Heart left ventricle (tissue), 16 donors: ENCODE results near the gene NLRC4. TPM values are rescaled to one million over a fixed set of nuclear protein-coding genes. Genes with fewer than 3 reads are reported as not detected.

Source experiments
- ATAC-seq, 4 donors: fragments of 200-7000 bp; cut with Tn5 transposase; one replicate each; pipeline ENCODE4 v1.9.1; 2020 to 2022; ENCODE audit warnings: moderate library complexity in 4 of 4, mild to moderate bottlenecking in 3 of 4, moderate number of reproducible peaks in 1 of 4
- DNase-seq, 5 donors: peaks; one replicate each; pipeline ENCODE4 v3.0.0-alpha.2; 2020
- H3K27ac ChIP-seq, 12 donors: fragments of 200-600 bp; sonication (generic) in 4 of 12; one replicate each; pipeline versions ENCODE4 v1.5.0 to v1.8.0; 2016 to 2022; ENCODE audit warnings: mild to moderate bottlenecking in 2 of 12
- H3K27me3 ChIP-seq, 9 donors: fragments of 200-600 bp; sonication (generic) in 2 of 9; one replicate each; pipeline versions ENCODE4 v1.5.1 to v1.8.0; 2016 to 2022; ENCODE audit warnings: mild to moderate bottlenecking in 3 of 9
- H3K36me3 ChIP-seq, 9 donors: fragments of 200-600 bp; sonication (generic) in 2 of 9; one replicate each; pipeline versions ENCODE4 v1.5.0 to v1.8.0; 2018 to 2022; ENCODE audit warnings: mild to moderate bottlenecking in 2 of 9
- H3K4me1 ChIP-seq, 12 donors: fragments of 200-600 bp; sonication (generic) in 4 of 12; one replicate each; pipeline versions ENCODE4 v1.5.0 to v1.8.0; 2016 to 2022; ENCODE audit warnings: mild to moderate bottlenecking in 3 of 12
- H3K4me3 ChIP-seq, 12 donors: fragments of 200-600 bp; sonication (generic) in 4 of 12; one replicate each; pipeline versions ENCODE4 v1.5.0 to v1.8.0; 2017 to 2022; ENCODE audit warnings: mild to moderate bottlenecking in 9 of 12, moderate library complexity in 4 of 12
- H3K9me3 ChIP-seq, 12 donors: fragments of 200-600 bp; sonication (generic) in 4 of 12; one replicate each; pipeline versions ENCODE4 v1.5.0 to v1.8.0; 2016 to 2022; ENCODE audit warnings: mild to moderate bottlenecking in 1 of 12
- POLR2A ChIP-seq, 2 donors: fragments of 450-650 bp; IDR thresholded peaks; one replicate each; pipeline ENCODE4 v1.6.1; 2017; ENCODE audit warnings: antibody characterized with exemption in 2 of 2, mild to moderate bottlenecking in 2 of 2, moderate library complexity in 2 of 2
- WGBS, 4 donors: extraction: QIAGEN DNeasy Blood & Tissue Kit in 2 of 4; methylation state at CpG; one replicate each; pipeline versions ENCODE4 v1.1.5 to v1.1.7; 2013 to 2018; 5-methylcytosine and 5-hydroxymethylcytosine counted together
- intact Hi-C, 10 donors: fragments of 100-400 bp; cut with DNase I; formaldehyde crosslinking; loops; one replicate each; pipeline versions ENCODE4 v1.11.1 to v1.14.2; 2022
- polyA plus RNA-seq, 2 donors: library from polyadenylated mRNA; stranded (reverse); fragments of 200-250 nt; gene quantifications; one replicate each; pipeline ENCODE4 v1.2.3, GENCODE V29; 2013
- total RNA-seq, 9 donors: library from RNA; depleted of rRNA in 2 of 9; stranded (reverse); fragments of >200 nt in 2 of 9; fragmentation: NEBNext Ultra II Directional in 3 of 9; extraction: Animal tissue kit (Norgen Biotek cat#: 25700) in 3 of 9; gene quantifications; one replicate each; pipeline versions ENCODE4 v1.1.0 to v1.2.4, GENCODE V29; 2016 to 2023
- TF ChIP-seq, protein P1 (sequence below), 12 donors: fragments of 200-600 bp; sonication (generic) in 4 of 12; IDR thresholded peaks; one replicate each; pipeline versions ENCODE4 v1.5.0 to v1.8.0; 2018 to 2022; ENCODE audit warnings: antibody characterized with exemption in 12 of 12, mild to moderate bottlenecking in 5 of 12
- donor health status: ischemic (EF 13 %, LVEDD 7.1; RV severe dilation, severe dysfunction).
- donor health status: healthy with polysubstance abuse.
- donor health status: DM: no; HTN: yes; CAD: no.
- donor health status: DM: no; HTN: no; CAD: no.
- donor health status: ischemic (EF 25% LVEDD 6.9; RV normal size, moderate dysfunction).
- donor health status: ischemic (EF 25% LVEDD 5.7; RV mildly dilated, moderate dysfunction).
- donor health status: healthy.
- donor health status: DM: yes; HTN: yes; CAD: no.
- donor health status: ischemic (EF 35%, LVEDD 5.7; RV mildly dilated, moderate dysfunction).
- donor health status: nonischemic (EF 11% LVEDD 7.7; RV severe dilation, severe dysfunction).
- donor health status: DM: yes; HTN: yes; CAD: no.
- donor health status: PGD.
- donor health status: ischemic (EF 29% LVEDD 5.4; RV normal size, mild dysfunction).
- donor health status: nonischemic (EF 23%, LVEDD 6.1; RV moderate dilation, normal function).

NLRC4 gene
- total and polyA plus RNA-seq, 11 donors: 0.19 to 4.8 (median 0.55) TPM

DNA sequence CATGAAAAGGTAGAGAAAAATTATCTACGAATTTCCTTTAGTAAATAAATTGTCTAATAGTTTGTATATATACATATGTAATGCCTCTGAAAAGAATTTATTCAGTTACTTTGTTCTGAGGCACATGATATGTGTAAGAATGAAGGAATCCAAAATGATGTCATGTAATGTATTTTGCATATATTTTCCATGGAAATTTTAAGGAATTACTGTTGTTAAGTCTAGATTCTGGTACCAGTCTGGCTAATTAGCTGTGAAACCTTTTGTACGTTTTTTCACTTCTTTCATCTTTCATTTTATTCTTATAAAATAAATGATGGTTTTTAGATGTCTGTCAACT lies 25.3 kb upstream of the NLRC4 start:
- peaks cover 0 to 52% (median 27%) of the 10 kb centered on the region in 9 donors for H3K36me3 ChIP-seq

DNA sequence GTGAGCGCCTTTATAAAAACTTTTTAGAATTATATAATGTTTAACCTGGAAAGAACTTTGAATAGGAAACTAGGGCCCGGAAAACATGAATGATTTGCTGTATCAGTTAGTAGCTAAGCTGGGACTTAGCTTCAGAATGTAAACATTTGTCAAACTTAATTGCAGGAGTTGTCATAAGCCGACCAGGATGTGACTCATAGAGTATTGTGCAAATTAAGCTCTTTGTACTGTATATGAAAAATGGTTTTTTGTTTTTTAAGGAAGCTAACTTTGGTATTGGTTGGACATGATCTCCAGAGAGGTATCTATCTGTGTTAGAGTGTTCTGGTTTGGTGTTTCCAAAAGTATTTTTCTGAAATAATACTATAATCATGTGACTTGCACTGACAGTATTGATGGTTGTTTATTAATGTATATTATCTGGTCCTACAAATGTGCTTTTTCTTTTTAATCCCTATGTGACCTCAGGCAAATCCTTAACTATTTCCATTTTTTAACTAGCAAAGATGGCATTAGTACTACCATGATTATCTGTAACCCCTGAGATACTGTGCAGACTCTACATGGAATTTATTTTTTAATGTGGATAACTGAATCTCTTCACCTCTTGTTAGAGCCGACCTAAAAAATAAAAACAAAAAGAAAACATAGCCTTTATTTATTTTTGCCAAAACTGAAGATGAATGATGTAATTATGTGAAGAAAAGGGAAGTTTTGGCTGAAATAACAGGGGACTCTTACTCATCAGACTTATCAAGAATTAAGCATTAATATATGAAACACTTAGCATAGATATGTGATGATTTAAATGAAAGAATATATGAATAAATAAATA lies 24.7 kb upstream of the NLRC4 start:
- H3K27ac ChIP-seq: peak overlapping the region in 5 of 12 donors; percentile 12 to 75 (median 35)
- 58 to 72% (median 62%) methylated on average over 4 of the region's 4 CpGs for WGBS, 4 donors
- ATAC-seq (peak in 3 of 4 donors; percentile 21 to 56 (median 41)), DNase-seq (no peak)
- peaks cover 0 to 54% (median 27%) of the 10 kb centered on the region in 9 donors for H3K36me3 ChIP-seq
- H3K27me3 ChIP-seq: no peaks in the 10 kb centered on the region
- H3K9me3 ChIP-seq: no peaks in the 10 kb centered on the region
- TF ChIP-seq, protein P1, sequence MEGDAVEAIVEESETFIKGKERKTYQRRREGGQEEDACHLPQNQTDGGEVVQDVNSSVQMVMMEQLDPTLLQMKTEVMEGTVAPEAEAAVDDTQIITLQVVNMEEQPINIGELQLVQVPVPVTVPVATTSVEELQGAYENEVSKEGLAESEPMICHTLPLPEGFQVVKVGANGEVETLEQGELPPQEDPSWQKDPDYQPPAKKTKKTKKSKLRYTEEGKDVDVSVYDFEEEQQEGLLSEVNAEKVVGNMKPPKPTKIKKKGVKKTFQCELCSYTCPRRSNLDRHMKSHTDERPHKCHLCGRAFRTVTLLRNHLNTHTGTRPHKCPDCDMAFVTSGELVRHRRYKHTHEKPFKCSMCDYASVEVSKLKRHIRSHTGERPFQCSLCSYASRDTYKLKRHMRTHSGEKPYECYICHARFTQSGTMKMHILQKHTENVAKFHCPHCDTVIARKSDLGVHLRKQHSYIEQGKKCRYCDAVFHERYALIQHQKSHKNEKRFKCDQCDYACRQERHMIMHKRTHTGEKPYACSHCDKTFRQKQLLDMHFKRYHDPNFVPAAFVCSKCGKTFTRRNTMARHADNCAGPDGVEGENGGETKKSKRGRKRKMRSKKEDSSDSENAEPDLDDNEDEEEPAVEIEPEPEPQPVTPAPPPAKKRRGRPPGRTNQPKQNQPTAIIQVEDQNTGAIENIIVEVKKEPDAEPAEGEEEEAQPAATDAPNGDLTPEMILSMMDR (IDR thresholded peaks at IDR 0.05): no peak
- TF ChIP-seq POLR2A (IDR thresholded peaks at IDR 0.05): no peak
- intact Hi-C loops: no loop called here
- H3K4me3 ChIP-seq: no peak overlapping the region
- peaks cover 6 to 62% (median 41%) of the 10 kb centered on the region in 12 donors for H3K4me1 ChIP-seq

More for the DNA sequence above, 25.3 kb upstream of the NLRC4 start:
- peak overlapping the region in 1 of 12 donors; percentile 75 for H3K27ac ChIP-seq
- TF ChIP-seq POLR2A (IDR thresholded peaks at IDR 0.05): no peak
- TF ChIP-seq, protein P1 (IDR thresholded peaks at IDR 0.05): no peak
- intact Hi-C loops: no loop called here
- DNase-seq (no peak), ATAC-seq (no peak)
- no peak overlapping the region for H3K4me3 ChIP-seq
- peaks cover 5 to 56% (median 36%) of the 10 kb centered on the region in 12 donors for H3K4me1 ChIP-seq
- no peaks in the 10 kb centered on the region for H3K27me3 ChIP-seq
- peaks cover 0 to 1% (median 0%) of the 10 kb centered on the region in 12 donors for H3K9me3 ChIP-seq
- WGBS, 4 donors: 66 to 87% (median 81%) methylated on average over 2 of the region's 2 CpGs

DNA sequence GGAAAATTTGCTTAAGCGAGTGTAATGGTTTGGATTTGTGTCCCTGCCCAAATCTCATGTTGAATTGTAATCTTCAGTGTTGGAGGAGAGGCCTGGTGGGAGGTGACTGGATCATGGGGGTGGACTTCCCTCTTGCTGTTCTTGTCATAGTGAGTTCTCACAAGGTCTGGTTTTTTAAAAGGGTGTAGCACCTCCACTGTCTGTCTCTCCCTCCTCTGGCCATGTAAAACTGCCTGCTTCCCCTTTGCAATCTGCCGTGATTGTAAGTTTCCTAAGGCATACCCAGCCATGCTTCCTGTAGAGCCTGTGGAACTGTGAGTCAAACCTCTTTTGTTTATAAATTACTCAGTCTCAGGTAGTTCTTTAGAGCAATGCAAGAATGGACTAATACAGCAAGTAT lies 19.6 kb upstream of the NLRC4 start:
- Histone ChIP-seq H3K27ac (peak overlapping the region in 6 of 12 donors; percentile 11 to 41 (median 20)), H3K36me3 (peaks cover 0 to 55% (median 24%) of the 10 kb centered on the region in 9 donors), H3K4me1 (peaks cover 6 to 73% (median 60%) of the 10 kb centered on the region in 12 donors), H3K9me3 (no peaks in the 10 kb centered on the region), H3K4me3 (no peak overlapping the region), H3K27me3 (no peaks in the 10 kb centered on the region)
- DNase-seq (no peak), ATAC-seq (peak in 1 of 4 donors; percentile 31)
- WGBS, 4 donors: 56 to 79% (median 71%) methylated on average over 2 of the region's 2 CpGs
- intact Hi-C loops: no loop called here
- TF ChIP-seq, protein P1 (IDR thresholded peaks at IDR 0.05): no peak
- no peak for TF ChIP-seq POLR2A (IDR thresholded peaks at IDR 0.05)

DNA sequence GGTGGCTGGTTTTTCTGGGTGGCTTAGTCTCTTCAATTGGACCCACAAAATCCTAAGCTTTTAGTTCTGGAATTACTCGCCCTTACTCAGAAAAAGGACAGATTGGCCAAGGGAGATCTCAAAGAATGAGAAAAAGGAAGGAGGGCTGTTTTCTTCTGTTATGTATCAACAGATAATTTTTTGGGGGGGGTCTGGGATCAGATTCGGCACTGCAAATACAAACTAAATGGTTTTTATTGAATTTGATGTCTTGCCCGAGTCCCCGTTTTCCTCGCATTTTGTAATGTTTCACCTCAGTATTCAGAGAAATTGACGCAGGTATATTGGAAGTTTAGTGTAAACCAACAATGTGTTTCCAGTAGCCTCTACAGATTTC lies 13.8 kb upstream of the NLRC4 start:
- Histone ChIP-seq H3K36me3 (peaks cover 0 to 28% (median 24%) of the 10 kb centered on the region in 9 donors), H3K4me3 (peak overlapping the region; percentile 57 to 100 (median 84)), H3K9me3 (no peaks in the 10 kb centered on the region), H3K27me3 (no peaks in the 10 kb centered on the region), H3K4me1 (peaks cover 0 to 44% (median 29%) of the 10 kb centered on the region in 12 donors), H3K27ac (peak overlapping the region in 11 of 12 donors; percentile 66 to 97 (median 90))
- ATAC-seq (no peak), DNase-seq (no peak)
- TF ChIP-seq, protein P1 (IDR thresholded peaks at IDR 0.05): no peak
- TF ChIP-seq POLR2A (IDR thresholded peaks at IDR 0.05): no peak
- intact Hi-C loops: loop anchor here in 2 of 10 donors (5.0 to 10.0 kb wide), 2 partner anchors 79 to 114 kb away; partner anchors contain the start of genes SLC30A6 (in 2 of the 2) and BIRC6 (in 1 of the 2)
- WGBS, 4 donors: 11 to 15% (median 14%) methylated on average over 6 of the region's 6 CpGs
